Tibial artery (tissue), 4 donors: ENCODE results near the gene DDX19B.
"Not testable (repeated sequence)": the region's sequence is repeated elsewhere in the genome, so short reads cannot be mapped to it uniquely, and the experiment has no call there.

Experiments used
- DNase-seq, 2 donors: peaks; one replicate each; pipeline ENCODE4 v3.0.0-alpha.2; 2019
- H3K27ac ChIP-seq, 2 donors: fragments of 200-600 bp; sonication (generic) in 1 of 2; 1 replicate in 1 of 2; 2 replicates in 1 of 2; pipeline ENCODE4 v1.5.1; 2018 to 2019; ENCODE audit warnings: mild to moderate bottlenecking in 1 of 2
- H3K27me3 ChIP-seq, 2 donors: fragments of 200-600 bp; sonication (generic) in 1 of 2; one replicate each; pipeline versions ENCODE4 v1.5.1 to v1.6.0; 2016 to 2019
- H3K36me3 ChIP-seq, 3 donors: fragments of 200-600 bp; sonication (generic) in 2 of 3; one replicate each; pipeline ENCODE4 v1.5.1; 2016 to 2019; ENCODE audit warnings: mild to moderate bottlenecking in 2 of 3
- H3K4me1 ChIP-seq, 4 donors: fragments of 200-600 bp; sonication (generic) in 2 of 4; 1 replicate in 3 of 4; 2 replicates in 1 of 4; pipeline ENCODE4 v1.5.1; 2016 to 2019
- H3K4me3 ChIP-seq, 2 donors: fragments of 200-600 bp; sonication (generic) in 1 of 2; 1 replicate in 1 of 2; 2 replicates in 1 of 2; pipeline ENCODE4 v1.5.1; 2018 to 2019; ENCODE audit warnings: mild to moderate bottlenecking in 2 of 2
- H3K9me3 ChIP-seq, 3 donors: fragments of 200-600 bp; sonication (generic) in 1 of 3; one replicate each; pipeline ENCODE4 v1.5.1; 2016 to 2019
- CTCF ChIP-seq, 2 experiments: fragments of 200-600 bp in 1 of 2; fragments of 450-650 bp in 1 of 2; IDR thresholded peaks; one replicate each; pipeline ENCODE4 v1.5.1; 2017 to 2019; ENCODE audit warnings: antibody characterized with exemption in 2 of 2, mild to moderate bottlenecking in 1 of 2, moderate library complexity in 1 of 2
- intact Hi-C: fragments of 100-400 bp; cut with DNase I; formaldehyde crosslinking; loops from one replicate; pipeline ENCODE4 v1.15.0; 2023; ENCODE audit warnings: low total_unique reads

The DDX19B gene

GRCh38 chr16:70304892-70305448 lies 6.0 kb downstream of the DDX19B start:
- H3K9me3 ChIP-seq = peaks cover 0 to 7% (median 0%) of the 10 kb centered on the region in 3 donors
- H3K4me3 ChIP-seq = no peak overlapping the region
- no peak for TF ChIP-seq CTCF (IDR thresholded peaks at IDR 0.05)
- no peak for DNase-seq
- H3K27ac ChIP-seq = no peak overlapping the region
- H3K36me3 ChIP-seq = peaks cover 0 to 15% (median 0%) of the 10 kb centered on the region in 3 donors
- intact Hi-C loops = loop anchor here (5.0 kb wide), 1 partner anchor 42 kb away; the partner anchor contains the start of gene DDX19A
- no peaks in the 10 kb centered on the region for H3K27me3 ChIP-seq
- peaks cover 0 to 3% (median under 1%) of the 10 kb centered on the region in 4 donors for H3K4me1 ChIP-seq

DNA sequence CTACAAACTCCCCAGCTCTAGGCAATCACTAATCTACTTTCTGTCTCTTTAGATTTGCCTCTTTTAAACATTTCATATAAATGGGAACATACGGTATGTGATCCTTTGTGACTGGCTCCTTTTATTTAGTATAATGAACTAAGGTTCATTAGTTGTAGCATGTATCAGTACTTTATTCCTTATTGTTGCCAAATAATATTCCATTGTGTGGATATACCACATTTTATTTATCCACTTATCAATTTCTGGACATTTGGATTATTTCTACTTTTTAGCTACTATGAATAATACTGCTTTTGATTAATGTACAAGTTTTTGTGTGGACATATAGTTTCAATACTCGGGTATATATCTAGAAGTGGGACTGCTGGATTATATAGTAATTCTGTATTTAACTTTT lies 7.9 kb downstream of the DDX19B start:
- Histone ChIP-seq H3K27ac (no peak overlapping the region), H3K9me3 (no peaks in the 10 kb centered on the region), H3K36me3 (peaks cover 0 to 5% (median 0%) of the 10 kb centered on the region in 3 donors), H3K4me1 (peaks cover 0 to 3% (median 0%) of the 10 kb centered on the region in 4 donors), H3K4me3 (no peak overlapping the region), H3K27me3 (no peaks in the 10 kb centered on the region)
- intact Hi-C loops = no loop called here
- no peak for DNase-seq
- TF ChIP-seq CTCF (IDR thresholded peaks at IDR 0.05) = no peak

DNA sequence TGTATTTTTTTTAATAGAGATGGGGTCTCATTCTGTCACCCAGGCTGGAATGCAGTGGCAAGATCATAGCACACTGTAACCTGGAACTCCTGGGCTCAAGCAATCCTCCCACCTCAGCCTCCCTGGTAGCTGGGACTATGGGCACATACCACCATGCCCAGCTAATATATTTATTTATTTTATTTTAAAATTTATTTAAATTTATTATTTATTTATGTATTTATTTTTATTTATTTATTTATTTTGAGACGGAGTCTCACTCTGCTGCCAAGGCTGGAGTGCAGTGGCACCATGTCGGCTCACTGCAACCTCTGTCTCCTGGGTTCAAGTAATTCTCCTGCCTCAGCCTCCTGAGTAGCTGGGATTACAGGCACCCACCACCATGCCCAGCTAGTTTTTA lies 8.7 kb downstream of the DDX19B start:
- H3K36me3 ChIP-seq, intact Hi-C loops, H3K4me3 ChIP-seq, H3K4me1 ChIP-seq, DNase-seq, H3K27me3 ChIP-seq, H3K27ac ChIP-seq, H3K9me3 ChIP-seq: not testable (repeated sequence)

GRCh38 chr16:70320121-70320520 lies 21.1 kb downstream of the DDX19B start:
- H3K4me3 ChIP-seq = no peak overlapping the region
- H3K36me3 ChIP-seq = peaks cover 76 to 95% (median 88%) of the 10 kb centered on the region in 3 donors
- intact Hi-C loops = no loop called here
- no peak overlapping the region for H3K27ac ChIP-seq
- no peaks in the 10 kb centered on the region for H3K4me1 ChIP-seq
- DNase-seq = no peak
- no peak for TF ChIP-seq CTCF (IDR thresholded peaks at IDR 0.05)
- no peaks in the 10 kb centered on the region for H3K9me3 ChIP-seq
- H3K27me3 ChIP-seq = no peaks in the 10 kb centered on the region

DNA sequence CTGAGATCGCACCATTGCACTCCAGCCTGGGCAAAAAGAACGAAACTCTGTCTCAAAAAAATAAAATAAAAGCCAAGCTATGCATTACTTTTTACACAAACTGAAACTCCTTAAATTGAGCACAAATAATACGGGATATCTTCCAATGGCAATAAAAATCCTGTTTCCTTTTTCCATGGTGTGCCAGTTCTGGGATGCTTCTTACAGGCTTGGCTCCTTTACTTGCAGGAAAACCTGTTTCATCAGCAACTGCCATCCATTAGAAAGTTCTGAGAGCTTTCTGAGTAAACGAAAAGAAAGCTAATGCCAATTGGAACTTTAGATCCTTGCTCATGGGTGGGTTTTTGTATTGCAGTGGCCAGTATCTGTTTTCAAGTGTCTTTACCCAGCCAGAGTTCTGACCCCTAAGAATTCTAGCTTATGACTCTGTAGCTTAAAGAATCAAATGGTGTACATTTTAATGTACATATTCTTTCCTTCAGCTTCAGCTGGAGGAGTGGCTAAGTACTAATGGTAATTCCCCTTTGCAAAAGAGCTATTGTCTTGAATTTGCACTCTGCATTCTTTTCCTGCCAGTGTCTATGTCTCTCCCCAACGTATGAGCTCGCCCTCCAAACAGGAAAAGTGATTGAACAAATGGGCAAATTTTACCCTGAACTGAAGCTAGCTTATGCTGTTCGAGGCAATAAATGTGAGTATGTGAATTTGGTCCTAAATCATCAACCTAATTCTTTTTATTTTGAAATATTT lies 26.2 kb downstream of the DDX19B start:
- H3K9me3 ChIP-seq = no peaks in the 10 kb centered on the region
- H3K27ac ChIP-seq = no peak overlapping the region
- no peaks in the 10 kb centered on the region for H3K4me1 ChIP-seq
- intact Hi-C loops = no loop called here
- no peaks in the 10 kb centered on the region for H3K27me3 ChIP-seq
- DNase-seq = no peak
- no peak overlapping the region for H3K4me3 ChIP-seq
- no peak for TF ChIP-seq CTCF (IDR thresholded peaks at IDR 0.05)
- peaks cover 73 to 100% (median 83%) of the 10 kb centered on the region in 3 donors for H3K36me3 ChIP-seq

DNA sequence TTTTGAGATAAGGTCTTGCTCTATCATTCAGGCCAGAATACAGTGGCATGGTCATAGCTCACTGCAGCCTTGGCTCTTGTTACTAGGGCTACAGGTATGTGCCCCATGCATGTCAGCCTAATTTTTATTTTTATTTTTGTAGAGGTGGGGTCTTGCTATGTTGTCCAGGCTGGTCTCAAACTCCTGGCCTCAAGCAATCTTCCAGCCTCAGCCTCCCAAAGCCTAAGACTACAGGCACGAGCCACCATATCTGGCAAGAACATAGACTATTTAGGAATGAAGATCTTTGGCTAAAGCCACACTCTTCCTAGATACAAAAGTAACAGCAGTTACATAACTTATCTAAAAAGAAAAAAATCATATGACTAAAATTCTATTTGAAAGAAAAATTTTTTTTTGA lies 32.1 kb downstream of the DDX19B start:
- intact Hi-C loops = no loop called here
- no peak for TF ChIP-seq CTCF (IDR thresholded peaks at IDR 0.05)
- Histone ChIP-seq H3K4me1 (no peaks in the 10 kb centered on the region), H3K4me3 (no peak overlapping the region), H3K27me3 (no peaks in the 10 kb centered on the region), H3K9me3 (no peaks in the 10 kb centered on the region), H3K27ac (no peak overlapping the region), H3K36me3 (peaks cover 55 to 99% (median 76%) of the 10 kb centered on the region in 3 donors)
- DNase-seq = no peak
